HL-60 (cell line): Measurements from ENCODE around the gene ASB13.
A peak's percentile ranks its signal among the peaks of the same experiment; 100 is the strongest.

ENCODE experiments used
- DNase-seq, 2 experiments: peaks; one replicate each; pipeline ENCODE4 v3.0.0-alpha.2; 2010 to 2020; ENCODE audit warnings: low read depth in 1 of 2, low spot score in 1 of 2
- H3K27ac ChIP-seq: fragments of 250-450 bp; sonication (Bioruptor Pico); replicated peaks from 2 replicates; pipeline ENCODE4 v1.5.1; 2020; ENCODE audit warnings: mild to moderate bottlenecking, moderate library complexity
- H3K27me3 ChIP-seq: fragments of 250-450 bp; sonication (Bioruptor Pico); 2 replicates; pipeline ENCODE4 v1.5.1; 2021; ENCODE audit warnings: mild to moderate bottlenecking, moderate library complexity; ENCODE audit not compliant: insufficient read depth, poor library complexity, severe bottlenecking
- H3K4me3 ChIP-seq: replicated peaks from 2 replicates; pipeline ENCODE4 v1.5.1; 2011; ENCODE audit warnings: mild to moderate bottlenecking, control low read depth, low read length; ENCODE audit not compliant: insufficient read depth
- CTCF ChIP-seq: IDR thresholded peaks from one replicate; pipeline ENCODE4 v1.5.1; 2011; ENCODE audit warnings: low read length, control low read depth, inconsistent platforms; ENCODE audit not compliant: insufficient read depth
- GABPA ChIP-seq: IDR thresholded peaks from 2 replicates; pipeline ENCODE4 v1.6.1; 2012; ENCODE audit warnings: low read depth
- POLR2AphosphoS5 ChIP-seq: IDR thresholded peaks from 2 replicates; pipeline ENCODE4 v1.6.1; 2012; ENCODE audit warnings: low read depth
- REST ChIP-seq: IDR thresholded peaks from 2 replicates; pipeline ENCODE4 v1.6.1; 2012; ENCODE audit warnings: low read depth; ENCODE audit not compliant: insufficient replicate concordance
- SPI1 ChIP-seq: IDR thresholded peaks from 2 replicates; pipeline ENCODE4 v1.6.1; 2012; ENCODE audit warnings: low read depth, mild to moderate bottlenecking, borderline replicate concordance

The ASB13 gene

GRCh38 chr10:5627486-5628044 lies 38.8 kb downstream of the ASB13 start:
- Histone ChIP-seq H3K27me3 (no peaks in the 10 kb centered on the region), H3K27ac (no peak overlapping the region), H3K4me3 (no peak overlapping the region)
- DNase-seq: no peak
- TF ChIP-seq GABPA (no peak), POLR2AphosphoS5 (no peak), REST (no peak)

- H3K27me3 ChIP-seq: no peaks in the 10 kb centered on the region
- no peak for TF ChIP-seq POLR2AphosphoS5
- DNase-seq: no peak
- H3K4me3 ChIP-seq: no peak overlapping the region
- no peak overlapping the region for H3K27ac ChIP-seq
These were observed 40.2 kb downstream of the ASB13 start for GRCh38 chr10:5625992-5626777.

- no peaks in the 10 kb centered on the region for H3K27me3 ChIP-seq
- DNase-seq: no peak
- TF ChIP-seq CTCF (no peak), POLR2AphosphoS5 (no peak), GABPA (no peak), SPI1 (no peak), REST (no peak)
- H3K27ac ChIP-seq: no peak overlapping the region
- H3K4me3 ChIP-seq: no peak overlapping the region
These were observed 41.7 kb downstream of the ASB13 start for GRCh38 chr10:5624701-5625100.

GRCh38 chr10:5623081-5623748 lies 43.2 kb downstream of the ASB13 start:
- peak in 1 of 2 experiments; percentile 67 for DNase-seq

More at GRCh38 chr10:5623081-5623748, 43.2 kb downstream of the ASB13 start:
- Histone ChIP-seq H3K27ac (no peak overlapping the region), H3K27me3 (no peaks in the 10 kb centered on the region), H3K4me3 (no peak overlapping the region)
- TF ChIP-seq CTCF (peak; percentile 20), POLR2AphosphoS5 (no peak)
